ENCODE data around the gene FN1. TPM values are rescaled to one million over a fixed set of nuclear protein-coding genes. Genes with fewer than 3 reads are reported as not detected.

FN1 gene
- total RNA-seq, 3 donors from 2014 or later = 74.9 to 295 (median 102) TPM

DNA sequence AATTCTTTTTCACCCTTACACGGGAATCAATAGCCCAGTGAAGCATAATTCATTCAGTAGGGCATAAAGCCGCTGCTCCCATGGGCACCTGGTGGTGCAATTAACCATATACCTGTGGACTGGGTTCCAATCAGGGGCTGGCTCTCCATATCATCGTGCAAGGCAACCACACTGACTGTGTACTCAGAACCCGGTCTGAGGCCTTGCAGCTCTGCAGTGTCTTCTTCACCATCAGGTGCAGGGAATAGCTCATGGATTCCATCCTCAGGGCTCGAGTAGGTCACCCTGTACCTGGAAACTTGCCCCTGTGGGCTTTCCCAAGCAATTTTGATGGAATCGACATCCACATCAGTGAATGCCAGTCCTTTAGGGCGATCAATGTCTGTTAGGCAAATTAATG lies 55.2 kb downstream of the FN1 start:
- no peaks in the 10 kb centered on the region for H3K9me3 ChIP-seq

DNA sequence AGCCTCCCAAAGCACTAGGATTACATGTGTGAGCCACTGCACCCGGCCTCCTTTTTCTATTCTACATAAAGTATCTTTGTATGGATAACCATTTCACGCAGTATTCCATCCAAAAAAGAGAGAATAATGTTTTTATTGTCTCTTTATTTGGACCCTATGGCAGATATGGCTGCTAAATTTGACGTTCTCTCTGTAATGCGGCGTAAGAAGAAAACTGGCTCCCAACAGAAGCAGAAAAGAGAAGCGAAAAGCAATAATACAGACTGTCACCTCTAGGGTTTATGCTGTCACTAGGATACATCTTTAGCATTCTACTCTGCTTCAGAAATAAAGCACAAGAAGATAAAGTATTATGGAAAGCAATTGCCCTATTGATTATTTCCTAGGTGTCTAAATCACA lies 55.9 kb downstream of the FN1 start:
- intact Hi-C loops (cut with DNase I; ENCODE audit: low total_unique reads) = no loop called here
- Histone ChIP-seq H3K4me1 (no peaks in the 10 kb centered on the region), H3K4me3 (no peak overlapping the region), H3K27me3 (no peaks in the 10 kb centered on the region), H3K27ac (no peak overlapping the region), H3K36me3 (no peaks in the 10 kb centered on the region), H3K9me3 (no peaks in the 10 kb centered on the region)
- TF ChIP-seq, protein P1, sequence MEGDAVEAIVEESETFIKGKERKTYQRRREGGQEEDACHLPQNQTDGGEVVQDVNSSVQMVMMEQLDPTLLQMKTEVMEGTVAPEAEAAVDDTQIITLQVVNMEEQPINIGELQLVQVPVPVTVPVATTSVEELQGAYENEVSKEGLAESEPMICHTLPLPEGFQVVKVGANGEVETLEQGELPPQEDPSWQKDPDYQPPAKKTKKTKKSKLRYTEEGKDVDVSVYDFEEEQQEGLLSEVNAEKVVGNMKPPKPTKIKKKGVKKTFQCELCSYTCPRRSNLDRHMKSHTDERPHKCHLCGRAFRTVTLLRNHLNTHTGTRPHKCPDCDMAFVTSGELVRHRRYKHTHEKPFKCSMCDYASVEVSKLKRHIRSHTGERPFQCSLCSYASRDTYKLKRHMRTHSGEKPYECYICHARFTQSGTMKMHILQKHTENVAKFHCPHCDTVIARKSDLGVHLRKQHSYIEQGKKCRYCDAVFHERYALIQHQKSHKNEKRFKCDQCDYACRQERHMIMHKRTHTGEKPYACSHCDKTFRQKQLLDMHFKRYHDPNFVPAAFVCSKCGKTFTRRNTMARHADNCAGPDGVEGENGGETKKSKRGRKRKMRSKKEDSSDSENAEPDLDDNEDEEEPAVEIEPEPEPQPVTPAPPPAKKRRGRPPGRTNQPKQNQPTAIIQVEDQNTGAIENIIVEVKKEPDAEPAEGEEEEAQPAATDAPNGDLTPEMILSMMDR (IDR thresholded peaks at IDR 0.05) = no peak
- TF ChIP-seq POLR2A (IDR thresholded peaks at IDR 0.05) (no peak), POLR2AphosphoS5 (IDR thresholded peaks at IDR 0.05) (no peak)
- no peak for DNase-seq (ENCODE audit: low spot score in 2 of 2)

More for the DNA sequence above, 55.2 kb downstream of the FN1 start:
- DNase-seq (ENCODE audit: low spot score in 2 of 2) = no peak
- no peaks in the 10 kb centered on the region for H3K4me1 ChIP-seq
- TF ChIP-seq, protein P1 (IDR thresholded peaks at IDR 0.05) = no peak
- TF ChIP-seq POLR2AphosphoS5 (IDR thresholded peaks at IDR 0.05) (no peak), POLR2A (IDR thresholded peaks at IDR 0.05) (no peak)
- no peak overlapping the region for H3K4me3 ChIP-seq
- H3K27ac ChIP-seq = no peak overlapping the region
- intact Hi-C loops (cut with DNase I; ENCODE audit: low total_unique reads) = no loop called here
- no peaks in the 10 kb centered on the region for H3K27me3 ChIP-seq
- no peaks in the 10 kb centered on the region for H3K36me3 ChIP-seq

DNA sequence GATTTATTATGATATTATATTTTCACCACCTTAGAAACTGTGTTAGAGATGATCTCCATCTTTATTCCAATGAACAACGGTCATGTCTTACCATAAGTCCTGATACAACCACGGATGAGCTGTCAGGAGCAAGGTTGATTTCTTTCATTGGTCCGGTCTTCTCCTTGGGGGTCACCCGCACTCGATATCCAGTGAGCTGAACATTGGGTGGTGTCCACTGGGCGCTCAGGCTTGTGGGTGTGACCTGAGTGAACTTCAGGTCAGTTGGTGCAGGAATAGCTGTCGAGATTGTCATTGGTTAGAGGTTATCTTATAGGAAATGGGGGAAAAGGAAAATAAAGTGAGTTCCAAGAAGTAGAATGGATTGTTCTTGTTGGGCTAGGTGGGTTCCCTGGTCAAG lies 56.8 kb downstream of the FN1 start:
- intact Hi-C loops (cut with DNase I; ENCODE audit: low total_unique reads) = no loop called here
- Histone ChIP-seq H3K36me3 (no peaks in the 10 kb centered on the region), H3K4me3 (no peak overlapping the region), H3K4me1 (no peaks in the 10 kb centered on the region), H3K27ac (no peak overlapping the region), H3K27me3 (no peaks in the 10 kb centered on the region), H3K9me3 (no peaks in the 10 kb centered on the region)
- no peak for DNase-seq (ENCODE audit: low spot score in 2 of 2)
- TF ChIP-seq POLR2AphosphoS5 (IDR thresholded peaks at IDR 0.05) (no peak), POLR2A (IDR thresholded peaks at IDR 0.05) (no peak)
- TF ChIP-seq, protein P1 (IDR thresholded peaks at IDR 0.05) = no peak

DNA sequence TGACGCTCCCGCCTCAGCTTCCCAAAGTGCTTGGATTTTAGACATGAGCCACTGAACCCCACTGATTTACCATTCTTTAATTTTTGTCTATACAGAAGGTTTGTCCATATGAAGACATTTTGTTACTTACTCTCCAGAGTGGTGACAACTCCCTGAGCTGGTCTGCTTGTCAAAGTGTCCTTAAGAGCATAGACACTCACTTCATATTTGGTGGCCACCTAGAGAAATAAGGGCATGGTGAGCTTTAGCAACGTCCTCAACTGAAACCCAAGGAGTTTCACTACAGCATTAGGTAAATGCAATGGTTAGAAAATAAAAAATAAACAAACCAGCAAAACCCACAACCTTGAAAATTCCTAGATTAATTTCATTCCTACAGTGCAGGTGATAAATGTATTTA lies 57.8 kb downstream of the FN1 start:
- Histone ChIP-seq H3K36me3 (no peaks in the 10 kb centered on the region), H3K9me3 (no peaks in the 10 kb centered on the region), H3K4me3 (no peak overlapping the region), H3K4me1 (no peaks in the 10 kb centered on the region), H3K27ac (no peak overlapping the region), H3K27me3 (no peaks in the 10 kb centered on the region)
- TF ChIP-seq, protein P1 (IDR thresholded peaks at IDR 0.05) = no peak
- no peak for TF ChIP-seq POLR2A (IDR thresholded peaks at IDR 0.05)
- no peak for TF ChIP-seq POLR2AphosphoS5 (IDR thresholded peaks at IDR 0.05)
- no peak for DNase-seq (ENCODE audit: low spot score in 2 of 2)
- intact Hi-C loops (cut with DNase I; ENCODE audit: low total_unique reads) = no loop called here

DNA sequence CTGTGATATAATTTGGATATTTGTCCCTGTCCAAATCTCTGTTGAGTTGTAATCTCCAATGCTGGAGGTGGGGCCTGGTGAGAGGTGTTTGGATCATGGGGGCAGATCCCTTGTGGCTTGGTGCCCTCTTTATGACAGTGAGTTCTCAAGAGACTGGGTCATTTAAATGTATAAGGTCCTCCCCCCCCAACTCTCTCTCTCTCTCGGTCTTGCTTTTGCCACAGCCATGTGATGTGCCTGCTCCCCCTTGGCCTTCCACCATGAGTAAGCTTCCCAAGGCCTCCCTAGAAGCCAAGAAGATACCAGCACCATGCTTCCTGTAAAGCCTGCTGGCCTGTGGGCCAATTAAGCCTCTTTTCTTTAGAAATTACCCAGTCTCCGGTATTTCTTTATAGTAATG lies 58.6 kb downstream of the FN1 start:
- TF ChIP-seq POLR2A (IDR thresholded peaks at IDR 0.05) (no peak), POLR2AphosphoS5 (IDR thresholded peaks at IDR 0.05) (no peak)
- TF ChIP-seq, protein P1 (IDR thresholded peaks at IDR 0.05) = no peak
- no peak for DNase-seq (ENCODE audit: low spot score in 2 of 2)
- H3K27me3 ChIP-seq = no peaks in the 10 kb centered on the region
- no peaks in the 10 kb centered on the region for H3K4me1 ChIP-seq
- no peak overlapping the region for H3K4me3 ChIP-seq
- no peak overlapping the region for H3K27ac ChIP-seq
- H3K36me3 ChIP-seq = no peaks in the 10 kb centered on the region
- intact Hi-C loops (cut with DNase I; ENCODE audit: low total_unique reads) = no loop called here
- H3K9me3 ChIP-seq = no peaks in the 10 kb centered on the region

All from breast epithelium (tissue), 4 donors.